Stimulated activated CD8-positive, alpha-beta memory T cell treated with anti-CD3 and anti-CD28 coated beads, Interleukin-15, amount 100 ng/mL, for 48 hours (primary cell): ENCODE measurements around the gene KIR3DL3.
"Not testable (repeated sequence)": the region's sequence is repeated elsewhere in the genome, so short reads cannot be mapped to it uniquely, and the experiment has no call there.

Experiments
- DNase-seq, 2 donors: peaks; one replicate each; pipeline ENCODE4 v3.0.0-alpha.2; 2020; ENCODE audit warnings: low read depth in 2 of 2

Gene KIR3DL3

DNA sequence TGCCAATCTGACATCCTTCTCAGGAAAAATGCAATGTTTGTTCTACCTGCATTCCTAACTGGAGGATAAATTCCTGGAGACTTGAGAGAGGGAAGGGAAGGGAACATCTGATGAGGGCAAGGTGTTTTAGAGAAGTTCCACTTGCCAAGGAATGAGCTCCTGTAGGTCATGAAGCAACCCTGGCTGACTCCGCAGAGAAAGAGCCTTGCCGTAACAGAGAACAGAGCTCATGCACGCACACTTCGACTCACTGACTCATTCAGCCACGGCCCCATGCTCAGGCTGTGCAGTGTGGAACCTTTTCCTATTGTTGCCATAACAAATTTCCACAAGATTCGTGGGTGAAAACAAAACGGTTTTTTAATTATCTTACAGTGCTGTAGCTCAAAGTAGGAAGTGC lies 54.7 kb downstream of the KIR3DL3 start:
- DNase-seq = not testable (repeated sequence)

DNA sequence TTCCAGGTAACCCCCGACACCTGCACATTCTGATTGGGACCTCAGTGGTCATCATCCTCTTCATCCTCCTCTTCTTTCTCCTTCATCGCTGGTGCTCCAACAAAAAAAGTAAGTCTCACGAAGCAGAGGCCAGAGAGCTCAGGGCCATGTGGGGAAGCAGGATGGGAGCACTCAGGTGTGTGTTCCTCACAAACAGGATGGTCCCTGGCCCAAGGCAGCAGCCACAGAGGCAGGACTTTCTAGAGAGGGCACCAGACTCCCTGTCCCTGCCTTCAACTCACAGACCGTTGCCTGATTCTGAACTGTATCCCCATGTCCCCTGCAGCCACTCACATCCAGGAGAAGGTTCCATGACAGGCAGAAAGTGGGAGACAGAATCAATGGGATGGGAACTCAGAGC lies 58.7 kb downstream of the KIR3DL3 start:
- not testable (repeated sequence) for DNase-seq
